ENCODE data around the gene FLT1. TPM values are rescaled to one million over a fixed set of nuclear protein-coding genes. Genes with fewer than 3 reads are reported as not detected.

The FLT1 gene
- total RNA-seq, 4 donors from 2014 or later, result 12.5 to 46.2 (median 31.3) TPM

- Histone ChIP-seq H3K4me3 (no peak overlapping the region), H3K9me3 (no peaks in the 10 kb centered on the region), H3K27me3 (no peaks in the 10 kb centered on the region), H3K27ac (replicated peaks in 1 of 4) (no peak overlapping the region), H3K4me1 (no peaks in the 10 kb centered on the region), H3K36me3 (peaks cover 0 to 5% (median 0%) of the 10 kb centered on the region in 4 donors)
- no peak for DNase-seq (ENCODE audit: extremely low spot score)
- TF ChIP-seq POLR2AphosphoS5 (IDR thresholded peaks at IDR 0.05) (no peak), EP300 (IDR thresholded peaks at IDR 0.05) (no peak), CTCF (IDR thresholded peaks at IDR 0.05) (no peak), POLR2A (IDR thresholded peaks at IDR 0.05; ENCODE audit: low read depth) (no peak)
- intact Hi-C loops (cut with DNase I), result no loop called here
- 76% methylated on average over 8 of the region's 8 CpGs for WGBS
Observed at GRCh38 chr13:28355822-28356371, 139.0 kb downstream of the FLT1 start.

- WGBS, result 86% methylated on average over 14 of the region's 14 CpGs
- no peak for DNase-seq (ENCODE audit: extremely low spot score)
- H3K27ac ChIP-seq (replicated peaks in 1 of 4), result no peak overlapping the region
- H3K4me1 ChIP-seq, result no peaks in the 10 kb centered on the region
- TF ChIP-seq CTCF (IDR thresholded peaks at IDR 0.05) (no peak), POLR2A (IDR thresholded peaks at IDR 0.05; ENCODE audit: low read depth) (no peak), EP300 (IDR thresholded peaks at IDR 0.05) (no peak), POLR2AphosphoS5 (IDR thresholded peaks at IDR 0.05) (no peak)
- intact Hi-C loops (cut with DNase I), result no loop called here
- no peaks in the 10 kb centered on the region for H3K27me3 ChIP-seq
- no peak overlapping the region for H3K4me3 ChIP-seq
- H3K9me3 ChIP-seq, result no peaks in the 10 kb centered on the region
- H3K36me3 ChIP-seq, result peaks cover 0 to 5% (median 0%) of the 10 kb centered on the region in 4 donors
Observed at GRCh38 chr13:28355046-28355821, 139.7 kb downstream of the FLT1 start.

- H3K4me3 ChIP-seq, result no peak overlapping the region
- no peaks in the 10 kb centered on the region for H3K27me3 ChIP-seq
- H3K27ac ChIP-seq (replicated peaks in 1 of 4), result no peak overlapping the region
- H3K4me1 ChIP-seq, result no peaks in the 10 kb centered on the region
- DNase-seq (ENCODE audit: extremely low spot score), result no peak
- intact Hi-C loops (cut with DNase I), result no loop called here
- TF ChIP-seq CTCF (IDR thresholded peaks at IDR 0.05) (no peak), POLR2AphosphoS5 (IDR thresholded peaks at IDR 0.05) (no peak), EP300 (IDR thresholded peaks at IDR 0.05) (no peak), POLR2A (IDR thresholded peaks at IDR 0.05; ENCODE audit: low read depth) (no peak)
- H3K9me3 ChIP-seq, result no peaks in the 10 kb centered on the region
- 61% methylated on average over 4 of the region's 4 CpGs for WGBS
- peaks cover 0 to 5% (median 0%) of the 10 kb centered on the region in 4 donors for H3K36me3 ChIP-seq
Observed at GRCh38 chr13:28353679-28354078, 141.2 kb downstream of the FLT1 start.

- TF ChIP-seq POLR2AphosphoS5 (IDR thresholded peaks at IDR 0.05) (no peak), EP300 (IDR thresholded peaks at IDR 0.05) (no peak), CTCF (IDR thresholded peaks at IDR 0.05) (no peak), POLR2A (IDR thresholded peaks at IDR 0.05; ENCODE audit: low read depth) (no peak)
- intact Hi-C loops (cut with DNase I), result no loop called here
Observed at GRCh38 chr13:28349907-28350654, 144.8 kb downstream of the FLT1 start.

More at GRCh38 chr13:28349907-28350654, 144.8 kb downstream of the FLT1 start:
- Histone ChIP-seq H3K4me1 (no peaks in the 10 kb centered on the region), H3K36me3 (peaks cover 0 to 17% (median 0%) of the 10 kb centered on the region in 4 donors), H3K27ac (replicated peaks in 1 of 4) (no peak overlapping the region), H3K4me3 (no peak overlapping the region), H3K27me3 (no peaks in the 10 kb centered on the region), H3K9me3 (no peaks in the 10 kb centered on the region)
- no peak for DNase-seq (ENCODE audit: extremely low spot score)
- WGBS, result 64% methylated on average over 5 of the region's 8 CpGs

Data from esophagus muscularis mucosa (tissue), 4 donors.